KOPT-K1 (cell line): ENCODE data around the gene NCOA6.

ENCODE experiments used
- H3K27ac ChIP-seq: fragments of 200-600 bp; sonication (generic); 2 replicates; pipeline ENCODE4 v1.5.1; 2016; ENCODE audit warnings: antibody characterized with exemption, mild to moderate bottlenecking, low read depth, low read length; ENCODE audit not compliant: poor library complexity, severe bottlenecking
- H3K36me3 ChIP-seq: fragments of 200-600 bp; sonication (generic); 2 replicates; pipeline ENCODE4 v1.5.1; 2017; ENCODE audit warnings: antibody characterized with exemption, mild to moderate bottlenecking, low read length, moderate library complexity; ENCODE audit not compliant: insufficient read depth
- H3K9me3 ChIP-seq: fragments of 200-600 bp; sonication (generic); 2 replicates; pipeline ENCODE4 v1.5.1; 2017; ENCODE audit warnings: antibody characterized with exemption, low read length, mild to moderate bottlenecking; ENCODE audit not compliant: insufficient read depth, poor library complexity, severe bottlenecking

Gene NCOA6

GRCh38 chr20:34773726-34774125, 51.7 kb downstream of the NCOA6 start:
- no peaks in the 10 kb centered on the region for H3K9me3 ChIP-seq
- no peak overlapping the region for H3K27ac ChIP-seq
- H3K36me3 ChIP-seq: peaks cover 93% of the 10 kb centered on the region

DNA sequence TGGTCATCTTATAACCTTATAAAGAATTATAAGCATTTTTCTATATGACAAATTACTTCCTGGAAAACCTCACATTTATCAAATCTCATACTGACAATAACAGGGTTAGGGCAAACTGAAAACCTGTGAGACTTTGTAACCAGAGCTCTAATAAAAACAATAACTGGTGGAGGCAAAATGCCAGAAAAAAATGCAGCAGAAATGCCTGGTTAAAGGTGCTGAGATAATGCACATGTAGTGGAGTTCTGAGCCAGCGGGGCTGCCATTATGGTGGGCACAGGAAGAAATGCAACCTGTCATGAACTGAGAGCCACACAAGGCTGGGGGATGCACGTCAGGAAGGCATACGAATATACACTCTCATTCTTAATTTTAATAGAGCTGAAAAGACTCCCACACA, 53.0 kb downstream of the NCOA6 start:
- H3K9me3 ChIP-seq: no peaks in the 10 kb centered on the region
- H3K27ac ChIP-seq: no peak overlapping the region
- H3K36me3 ChIP-seq: peaks cover 95% of the 10 kb centered on the region

DNA sequence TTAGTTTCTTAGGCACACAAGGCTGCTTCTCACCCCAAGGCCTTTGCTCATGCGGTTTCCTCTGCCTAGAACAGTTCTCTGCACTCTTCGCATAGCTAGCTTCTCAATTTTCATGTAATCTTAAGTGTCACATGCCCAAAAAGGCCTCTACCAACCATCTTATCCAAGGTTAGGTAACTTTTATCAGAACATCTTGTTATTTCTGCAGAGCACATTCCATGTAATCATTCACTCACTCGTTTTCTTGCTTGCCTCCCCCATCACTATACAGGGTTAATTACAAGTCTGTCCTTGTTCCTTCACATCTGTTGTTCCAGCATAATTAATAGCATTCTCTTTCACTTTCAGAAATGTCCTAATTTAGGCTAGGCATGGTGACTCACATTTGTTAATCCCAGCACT, 53.8 kb downstream of the NCOA6 start:
- no peaks in the 10 kb centered on the region for H3K9me3 ChIP-seq
- peaks cover 96% of the 10 kb centered on the region for H3K36me3 ChIP-seq
- no peak overlapping the region for H3K27ac ChIP-seq

- peaks cover 96% of the 10 kb centered on the region for H3K36me3 ChIP-seq
- H3K27ac ChIP-seq: no peak overlapping the region
- H3K9me3 ChIP-seq: no peaks in the 10 kb centered on the region
Observed at GRCh38 chr20:34768096-34768495, 57.4 kb downstream of the NCOA6 start.

DNA sequence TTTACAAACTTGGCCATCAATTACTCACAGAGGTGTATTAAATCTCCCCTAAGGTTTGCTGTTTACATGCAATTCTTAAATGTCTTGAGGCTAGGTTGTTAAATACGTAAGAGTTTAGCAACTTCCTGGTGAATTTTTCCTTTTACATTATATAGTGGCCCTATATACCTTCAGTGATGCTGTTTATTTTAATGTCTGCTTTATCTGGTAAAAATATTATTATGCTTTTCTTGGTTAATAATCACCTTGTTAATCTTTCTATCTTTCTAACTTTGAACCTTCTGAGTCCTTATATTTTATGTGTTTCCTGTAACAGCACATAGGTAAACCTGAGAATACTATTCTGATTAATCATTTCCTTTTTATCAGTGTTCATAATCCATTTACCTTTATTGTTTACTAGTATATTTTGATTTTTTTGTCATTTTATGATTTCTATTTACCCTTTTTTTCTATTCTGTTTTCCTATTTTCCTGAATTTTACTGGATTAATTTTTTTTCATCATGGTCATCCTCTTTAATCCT, 63.4 kb downstream of the NCOA6 start:
- no peak overlapping the region for H3K27ac ChIP-seq
- peaks cover 99% of the 10 kb centered on the region for H3K36me3 ChIP-seq

GRCh38 chr20:34755367-34755766, 70.1 kb downstream of the NCOA6 start:
- H3K27ac ChIP-seq: no peak overlapping the region
- peaks cover 99% of the 10 kb centered on the region for H3K36me3 ChIP-seq
- no peaks in the 10 kb centered on the region for H3K9me3 ChIP-seq

More for the DNA sequence above, 63.4 kb downstream of the NCOA6 start:
- no peaks in the 10 kb centered on the region for H3K9me3 ChIP-seq

DNA sequence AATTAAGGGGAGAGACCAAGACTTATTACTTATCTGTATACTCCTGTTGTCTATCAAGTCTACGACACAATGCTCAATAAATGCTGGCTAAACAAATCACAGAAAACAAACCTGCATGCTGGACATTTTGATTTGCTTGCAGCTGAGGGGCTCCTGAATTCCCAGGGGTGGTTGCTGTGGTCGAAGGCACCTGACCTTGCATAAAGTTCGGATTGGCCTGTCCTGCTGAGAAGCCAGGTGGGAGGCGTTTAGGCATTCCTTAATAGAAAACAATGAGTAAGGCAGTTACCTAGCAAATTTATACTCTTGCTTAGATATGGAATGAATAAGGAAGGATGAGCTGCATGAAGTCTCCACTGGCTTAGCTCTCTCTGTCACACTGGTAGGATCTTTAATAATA, 70.8 kb downstream of the NCOA6 start:
- Histone ChIP-seq H3K9me3 (no peaks in the 10 kb centered on the region), H3K27ac (no peak overlapping the region), H3K36me3 (peaks cover 99% of the 10 kb centered on the region)

DNA sequence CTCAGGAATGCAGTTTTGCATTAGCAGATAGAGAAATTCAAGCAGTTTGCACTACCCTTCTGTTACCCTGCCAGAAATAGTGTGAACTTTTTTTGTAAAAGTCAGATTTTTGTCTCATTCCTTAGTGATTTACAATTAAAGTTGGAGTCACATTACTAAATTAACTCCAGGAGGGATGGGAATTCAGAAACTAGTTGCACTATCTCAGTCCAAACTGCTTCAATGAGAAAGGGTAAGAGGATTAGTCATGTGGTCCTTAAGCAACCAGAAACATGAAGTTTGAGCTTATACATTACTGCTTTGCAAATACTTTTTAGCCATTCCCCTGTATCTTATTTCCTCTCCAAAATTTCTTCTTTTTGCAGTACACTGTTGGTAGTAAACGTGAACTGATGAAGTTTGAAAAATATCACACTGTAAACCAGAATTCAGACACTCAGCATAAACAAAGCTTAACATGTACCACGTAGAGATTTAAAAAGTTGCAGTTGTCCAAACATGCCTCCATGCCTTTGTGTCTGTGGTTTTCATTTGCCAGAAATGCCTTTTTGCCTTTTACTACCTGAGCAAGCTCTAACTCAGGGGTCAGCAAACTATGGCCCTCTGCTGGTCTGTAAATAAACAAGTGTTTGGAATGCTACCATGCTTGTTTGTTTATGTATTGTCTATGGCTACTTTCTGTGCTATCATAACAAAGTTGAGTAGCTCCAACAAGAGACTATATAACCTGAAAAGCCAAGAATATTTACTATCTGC, 71.6 kb downstream of the NCOA6 start:
- peaks cover 99% of the 10 kb centered on the region for H3K36me3 ChIP-seq
- H3K9me3 ChIP-seq: no peaks in the 10 kb centered on the region
- no peak overlapping the region for H3K27ac ChIP-seq

DNA sequence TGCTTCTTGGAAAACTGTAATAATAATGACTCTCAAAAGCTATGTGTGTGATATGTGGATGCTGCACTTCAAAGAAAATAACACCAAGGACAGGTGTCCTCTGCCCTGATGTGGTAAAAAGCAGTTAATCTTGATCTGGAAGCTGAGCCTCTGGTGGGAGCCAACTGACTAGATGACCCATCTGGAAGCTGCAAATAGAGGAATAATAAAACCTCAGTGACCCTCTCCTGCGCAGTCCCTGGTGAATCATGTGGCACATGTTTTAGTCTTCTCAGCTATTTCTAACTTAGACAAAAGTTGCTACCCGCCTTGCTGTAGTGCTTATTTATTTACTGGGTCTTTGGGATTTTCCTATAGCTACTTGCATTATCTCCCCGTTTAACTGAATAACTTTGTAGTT, 74.0 kb downstream of the NCOA6 start:
- Histone ChIP-seq H3K27ac (no peak overlapping the region), H3K9me3 (no peaks in the 10 kb centered on the region), H3K36me3 (peaks cover 97% of the 10 kb centered on the region)

- no peaks in the 10 kb centered on the region for H3K9me3 ChIP-seq
- H3K27ac ChIP-seq: no peak overlapping the region
- H3K36me3 ChIP-seq: peaks cover 98% of the 10 kb centered on the region
Observed at GRCh38 chr20:34750484-34750883, 75.0 kb downstream of the NCOA6 start.

DNA sequence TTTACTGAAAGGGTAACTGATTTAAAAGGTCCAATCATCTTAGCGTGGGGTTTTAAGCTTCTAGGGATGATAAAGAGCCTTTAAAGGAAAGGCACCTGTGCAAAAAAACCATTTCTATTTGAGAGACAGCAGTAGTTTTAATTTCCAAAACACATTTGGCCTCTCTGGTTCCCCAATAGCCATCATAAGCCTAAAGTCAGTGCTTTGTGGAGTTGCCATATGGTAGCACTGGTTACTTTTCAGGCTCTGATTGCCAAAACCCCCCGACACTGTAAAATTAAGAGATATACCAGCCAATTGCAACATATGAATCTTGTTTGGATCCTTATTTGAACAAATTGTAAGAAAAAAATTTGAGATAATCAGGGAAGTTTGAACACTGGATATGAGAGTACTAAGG, 76.7 kb downstream of the NCOA6 start:
- Histone ChIP-seq H3K9me3 (no peaks in the 10 kb centered on the region), H3K36me3 (peaks cover 98% of the 10 kb centered on the region), H3K27ac (no peak overlapping the region)

- no peak overlapping the region for H3K27ac ChIP-seq
- H3K9me3 ChIP-seq: no peaks in the 10 kb centered on the region
- H3K36me3 ChIP-seq: peaks cover 98% of the 10 kb centered on the region
Observed at GRCh38 chr20:34747479-34747878, 78.0 kb downstream of the NCOA6 start.

DNA sequence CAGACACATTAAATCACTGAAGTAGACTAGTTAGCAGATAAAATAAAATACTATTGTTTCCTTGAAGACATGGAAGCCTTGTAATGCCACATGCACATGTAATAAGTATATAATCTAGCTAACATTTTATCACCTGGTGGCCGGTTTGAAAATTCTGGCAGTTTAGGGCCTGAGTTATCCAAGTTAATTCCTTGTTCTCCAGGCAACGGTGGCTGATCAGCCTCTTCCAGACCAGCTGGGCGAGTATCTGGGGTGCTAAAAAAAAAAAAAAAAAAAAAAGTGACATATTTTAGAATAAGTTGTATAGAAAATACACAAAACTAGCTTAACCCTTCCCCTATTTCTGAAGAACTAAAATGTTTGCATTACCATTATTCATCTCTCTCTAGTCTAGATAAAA, 78.8 kb downstream of the NCOA6 start:
- no peaks in the 10 kb centered on the region for H3K9me3 ChIP-seq
- H3K27ac ChIP-seq: no peak overlapping the region
- H3K36me3 ChIP-seq: peaks cover 98% of the 10 kb centered on the region

DNA sequence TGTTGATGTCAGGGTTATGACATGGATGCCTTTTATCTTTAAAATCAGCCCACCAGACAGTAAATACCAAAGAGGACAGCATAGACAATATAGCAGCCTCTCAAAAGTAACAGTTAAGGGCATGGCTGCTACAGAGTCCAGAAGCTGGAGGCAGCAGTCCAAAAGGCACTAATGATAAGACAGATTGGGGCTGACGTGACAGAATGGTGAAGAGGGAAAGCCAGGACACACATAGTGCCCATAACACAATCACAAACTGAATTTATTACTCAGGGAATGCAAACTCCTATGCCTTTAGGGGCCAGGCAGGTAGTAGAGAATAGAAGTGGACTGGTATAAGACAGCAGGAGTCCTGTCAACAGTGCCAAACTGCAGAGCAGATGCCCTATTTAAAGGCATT, 80.6 kb downstream of the NCOA6 start:
- H3K36me3 ChIP-seq: peaks cover 98% of the 10 kb centered on the region
- no peaks in the 10 kb centered on the region for H3K9me3 ChIP-seq
- H3K27ac ChIP-seq: no peak overlapping the region

GRCh38 chr20:34744340-34744739, 81.1 kb downstream of the NCOA6 start:
- peaks cover 94% of the 10 kb centered on the region for H3K36me3 ChIP-seq
- no peak overlapping the region for H3K27ac ChIP-seq
- no peaks in the 10 kb centered on the region for H3K9me3 ChIP-seq

DNA sequence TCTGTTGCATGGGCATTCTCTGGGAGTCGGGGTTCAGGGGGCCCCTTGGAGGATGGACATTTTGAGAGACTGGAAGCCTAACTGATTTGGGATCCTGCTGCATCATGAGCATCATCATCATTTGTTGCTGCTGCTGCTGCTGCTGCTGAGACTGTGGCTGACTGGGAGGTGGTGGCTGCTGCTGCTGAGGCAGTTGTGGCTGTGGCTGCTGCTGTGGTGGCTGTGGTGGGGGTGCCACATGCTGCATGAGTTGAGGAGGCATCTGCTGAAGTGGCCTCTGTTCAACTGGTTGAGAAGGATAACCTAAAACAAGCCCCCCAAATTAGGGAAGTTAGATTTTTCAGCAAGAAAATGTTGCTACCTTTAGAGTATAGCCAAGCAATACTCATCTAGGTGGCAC, 82.4 kb downstream of the NCOA6 start:
- peaks cover 82% of the 10 kb centered on the region for H3K36me3 ChIP-seq
- H3K27ac ChIP-seq: no peak overlapping the region
- H3K9me3 ChIP-seq: no peaks in the 10 kb centered on the region
